Upper lobe of left lung (tissue), 6 donors: Measurements from ENCODE around the gene BUD13. TPM values are rescaled to one million over a fixed set of nuclear protein-coding genes. Genes with fewer than 3 reads are reported as not detected.
"Not testable (repeated sequence)": the region's sequence is repeated elsewhere in the genome, so short reads cannot be mapped to it uniquely, and the experiment has no call there.

Source experiments
- ATAC-seq, 2 donors: fragments of 200-7000 bp; cut with Tn5 transposase; one replicate each; pipeline ENCODE4 v1.9.1; 2022; ENCODE audit warnings: mild to moderate bottlenecking in 2 of 2, moderate library complexity in 2 of 2; ENCODE audit not compliant: low FRiP score in 2 of 2
- DNase-seq, 2 donors: peaks; one replicate each; pipeline ENCODE4 v3.0.0-alpha.2; 2019 to 2020
- H3K27ac ChIP-seq, 4 donors: fragments of 200-600 bp; sonication (generic); one replicate each; pipeline ENCODE4 v1.5.1; 2016 to 2019
- H3K27me3 ChIP-seq, 4 donors: fragments of 200-600 bp; sonication (generic); one replicate each; pipeline ENCODE4 v1.5.1; 2017 to 2019
- H3K36me3 ChIP-seq, 4 donors: fragments of 200-600 bp; sonication (generic); one replicate each; pipeline ENCODE4 v1.5.1; 2016 to 2019
- H3K4me1 ChIP-seq, 4 donors: fragments of 200-600 bp; sonication (generic); one replicate each; pipeline ENCODE4 v1.5.1; 2018 to 2019
- H3K4me3 ChIP-seq, 4 donors: fragments of 200-600 bp; sonication (generic); one replicate each; pipeline ENCODE4 v1.5.1; 2017 to 2019; ENCODE audit warnings: mild to moderate bottlenecking in 2 of 4, moderate library complexity in 1 of 4
- H3K9me3 ChIP-seq, 4 donors: fragments of 200-600 bp; sonication (generic); one replicate each; pipeline ENCODE4 v1.5.1; 2018 to 2019
- CTCF ChIP-seq, 6 experiments: fragments of 450-650 bp in 4 of 6; fragments of 200-600 bp in 2 of 6; sonication (generic) in 2 of 6; IDR thresholded peaks; one replicate each; pipeline ENCODE4 v1.5.1; 2016 to 2019; ENCODE audit warnings: antibody characterized with exemption in 6 of 6
- EP300 ChIP-seq, 4 donors: sonication (generic); formaldehyde crosslinking; IDR thresholded peaks; one replicate each; pipeline ENCODE4 v1.5.1; 2017; ENCODE audit warnings: antibody characterized with exemption in 4 of 4, control low read depth in 2 of 4
- POLR2A ChIP-seq, 4 donors: fragments of 450-650 bp; IDR thresholded peaks; one replicate each; pipeline ENCODE4 v1.5.1; 2016 to 2017; ENCODE audit warnings: antibody characterized with exemption in 4 of 4, mild to moderate bottlenecking in 2 of 4
- POLR2AphosphoS5 ChIP-seq, 2 donors: sonication (generic); formaldehyde crosslinking; IDR thresholded peaks; one replicate each; pipeline ENCODE4 v1.5.1; 2017; ENCODE audit warnings: antibody characterized with exemption in 2 of 2
- WGBS, 2 donors: methylation state at CpG; one replicate each; pipeline ENCODE4 v1.1.5; 2017 to 2018; 5-methylcytosine and 5-hydroxymethylcytosine counted together
- total RNA-seq, 6 donors: library from RNA; depleted of rRNA in 4 of 6; stranded (reverse); fragments of >200 nt in 4 of 6; gene quantifications; one replicate each; pipeline versions ENCODE4 v1.1.0 to v1.2.1, GENCODE V29; 2016 to 2021
- donor health status: DM: no; HTN: no; CAD: no; lungs with moderate emphysema.
- donor health status: DM: no; HTN: yes; CAD: no; lungs with severe emphysema.

BUD13 gene
- total RNA-seq, 6 donors from 2014 or later = 12.1 to 18.9 (median 17.0) TPM

GRCh38 chr11:116774661-116775060 is 1.9 kb upstream of the BUD13 start:
- no peak for TF ChIP-seq CTCF (IDR thresholded peaks at IDR 0.05)
- TF ChIP-seq EP300 (IDR thresholded peaks at IDR 0.05) = no peak
- no peak for TF ChIP-seq POLR2A (IDR thresholded peaks at IDR 0.05)
- no peak for TF ChIP-seq POLR2AphosphoS5 (IDR thresholded peaks at IDR 0.05)
- no peak for ATAC-seq

GRCh38 chr11:116773203-116774097 is 663 bp upstream of the BUD13 start:
- WGBS, 2 donors = 3 to 8% methylated on average over 15 to 24 of the region's 25 CpGs
- TF ChIP-seq POLR2A (IDR thresholded peaks at IDR 0.05) (no peak), EP300 (IDR thresholded peaks at IDR 0.05) (no peak), POLR2AphosphoS5 (IDR thresholded peaks at IDR 0.05) (no peak), CTCF (IDR thresholded peaks at IDR 0.05) (no peak)

More at GRCh38 chr11:116774661-116775060, 1.9 kb upstream of the BUD13 start:
- no peaks in the 10 kb centered on the region for H3K9me3 ChIP-seq
- no peak overlapping the region for H3K4me3 ChIP-seq
- no peak overlapping the region for H3K27ac ChIP-seq
- H3K4me1 ChIP-seq = peaks cover 14 to 29% (median 19%) of the 10 kb centered on the region in 4 donors
- WGBS, 2 donors = 92 to 95% methylated on average over 5 of the region's 5 CpGs
- DNase-seq = no peak
- peaks cover 16 to 35% (median 18%) of the 10 kb centered on the region in 4 donors for H3K36me3 ChIP-seq
- H3K27me3 ChIP-seq = no peaks in the 10 kb centered on the region

DNA sequence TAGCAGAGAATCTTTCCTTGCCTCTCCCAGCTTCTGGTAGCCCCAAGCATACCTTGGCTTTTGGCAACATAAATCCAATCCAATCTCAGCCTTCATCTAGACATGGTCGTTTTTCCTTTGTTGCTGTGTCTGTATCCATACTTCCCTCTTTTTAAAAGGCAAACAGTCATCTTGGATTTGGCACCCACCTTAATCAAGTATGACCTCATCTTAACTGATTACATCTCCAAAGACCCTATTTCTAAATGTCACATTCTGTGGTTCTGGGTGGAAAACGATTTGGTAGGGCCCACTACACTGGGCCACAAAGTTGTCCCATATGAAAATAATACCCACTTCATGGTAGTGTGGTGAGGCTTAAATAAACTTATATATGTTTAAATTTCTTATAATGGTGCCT is 852 bp downstream of the BUD13 start:
- H3K4me3 ChIP-seq = peak overlapping the region; percentile 75 to 92 (median 80)
- no peak for ATAC-seq
- H3K36me3 ChIP-seq = peaks cover 0 to 27% (median 5%) of the 10 kb centered on the region in 4 donors
- H3K9me3 ChIP-seq = no peaks in the 10 kb centered on the region
- no peaks in the 10 kb centered on the region for H3K27me3 ChIP-seq
- WGBS, 2 donors = 6 to 16% methylated on average over 2 of the region's 2 CpGs
- peaks cover 14 to 29% (median 19%) of the 10 kb centered on the region in 4 donors for H3K4me1 ChIP-seq
- TF ChIP-seq EP300 (IDR thresholded peaks at IDR 0.05) (no peak), POLR2AphosphoS5 (IDR thresholded peaks at IDR 0.05) (no peak), POLR2A (IDR thresholded peaks at IDR 0.05) (no peak), CTCF (IDR thresholded peaks at IDR 0.05) (no peak)
- peak overlapping the region; percentile 88 to 98 (median 94) for H3K27ac ChIP-seq
- no peak for DNase-seq

More at GRCh38 chr11:116773203-116774097, 663 bp upstream of the BUD13 start:
- Histone ChIP-seq H3K27ac (peak overlapping the region; percentile 88 to 98 (median 94)), H3K36me3 (peaks cover 4 to 35% (median 12%) of the 10 kb centered on the region in 4 donors), H3K4me3 (peak overlapping the region; percentile 75 to 92 (median 80)), H3K9me3 (no peaks in the 10 kb centered on the region), H3K27me3 (no peaks in the 10 kb centered on the region), H3K4me1 (peaks cover 14 to 29% (median 19%) of the 10 kb centered on the region in 4 donors)
- peak; percentile 16 to 78 for ATAC-seq
- DNase-seq = no peak

- 88 to 98% methylated on average over 2 of the region's 2 CpGs for WGBS, 2 donors
- Histone ChIP-seq H3K27ac (no peak overlapping the region), H3K36me3 (peaks cover 40 to 77% (median 54%) of the 10 kb centered on the region in 4 donors), H3K4me3 (no peak overlapping the region), H3K4me1 (no peaks in the 10 kb centered on the region), H3K9me3 (no peaks in the 10 kb centered on the region), H3K27me3 (no peaks in the 10 kb centered on the region)
- no peak for ATAC-seq
- no peak for DNase-seq
- TF ChIP-seq EP300 (IDR thresholded peaks at IDR 0.05) (no peak), CTCF (IDR thresholded peaks at IDR 0.05) (no peak), POLR2AphosphoS5 (IDR thresholded peaks at IDR 0.05) (no peak)
These were observed 10.7 kb downstream of the BUD13 start for GRCh38 chr11:116762132-116762531.

- not testable (repeated sequence) for ATAC-seq, H3K27ac ChIP-seq, H3K4me1 ChIP-seq, H3K27me3 ChIP-seq, H3K9me3 ChIP-seq, H3K4me3 ChIP-seq
- H3K36me3 ChIP-seq = peaks cover 29 to 99% (median 52%) of the 10 kb centered on the region in 4 donors
- DNase-seq = peak in 1 of 2 donors; percentile 24
- WGBS, 2 donors = 84% methylated on average over 8 of the region's 8 CpGs
These were observed 16.7 kb downstream of the BUD13 start for GRCh38 chr11:116756044-116756443.
